Right lobe of liver (tissue), 6 donors: ENCODE measurements around the gene HEMK1. TPM values are rescaled to one million over a fixed set of nuclear protein-coding genes. Genes with fewer than 3 reads are reported as not detected.

Experiments used
- ATAC-seq, 4 donors: fragments of 200-7000 bp; cut with Tn5 transposase; one replicate each; pipeline ENCODE4 v1.9.1; 2020; ENCODE audit warnings: mild to moderate bottlenecking in 4 of 4, moderate library complexity in 4 of 4
- DNase-seq, 3 donors: peaks; one replicate each; pipeline ENCODE4 v3.0.0-alpha.2; 2020
- H3K27ac ChIP-seq, 3 donors: fragments of 200-600 bp; one replicate each; pipeline ENCODE4 v1.8.0; 2022
- H3K27me3 ChIP-seq, 2 donors: fragments of 200-600 bp; one replicate each; pipeline ENCODE4 v1.8.0; 2022
- H3K36me3 ChIP-seq, 4 donors: fragments of 200-600 bp; sonication (generic) in 1 of 4; one replicate each; pipeline versions ENCODE4 v1.5.1 to v1.8.0; 2017 to 2022; ENCODE audit warnings: control low read depth in 1 of 4
- H3K4me1 ChIP-seq, 4 donors: fragments of 200-600 bp; sonication (generic) in 1 of 4; one replicate each; pipeline versions ENCODE4 v1.5.1 to v1.8.0; 2017 to 2022; ENCODE audit warnings: control low read depth in 1 of 4
- H3K4me3 ChIP-seq, 3 donors: fragments of 200-600 bp; one replicate each; pipeline ENCODE4 v1.8.0; 2022
- H3K9me3 ChIP-seq, 4 donors: fragments of 200-600 bp; sonication (generic) in 1 of 4; one replicate each; pipeline versions ENCODE4 v1.5.1 to v1.8.0; 2017 to 2022; ENCODE audit warnings: control low read depth in 1 of 4
- CTCF ChIP-seq, 4 donors: fragments of 200-600 bp in 3 of 4; fragments of 450-650 bp in 1 of 4; IDR thresholded peaks; one replicate each; pipeline versions ENCODE4 v1.5.1 to v1.8.0; 2016 to 2022; ENCODE audit warnings: antibody characterized with exemption in 4 of 4, mild to moderate bottlenecking in 2 of 4
- POLR2A ChIP-seq: fragments of 450-650 bp; IDR thresholded peaks from one replicate; pipeline ENCODE4 v1.6.1; 2017; ENCODE audit warnings: antibody characterized with exemption, mild to moderate bottlenecking
- WGBS: methylation state at CpG from one replicate; pipeline ENCODE4 v1.1.6; 2018; ENCODE audit warnings: low coverage, low lambda C conversion rate; ENCODE audit not compliant: insufficient coverage; ENCODE audit errors: missing lambda C conversion rate; 5-methylcytosine and 5-hydroxymethylcytosine counted together
- intact Hi-C, 2 donors: fragments of 100-400 bp; cut with DNase I; formaldehyde crosslinking; loops; one replicate each; pipeline versions ENCODE4 v1.11.2 to v1.14.1; 2022
- total RNA-seq, 6 experiments: library from RNA; depleted of rRNA in 2 of 6; stranded (reverse); fragments of >200 nt in 2 of 6; fragmentation: NEBNext Ultra II Directional in 3 of 6; extraction: Animal tissue kit (Norgen Biotek cat#: 25700) in 3 of 6; gene quantifications; one replicate each; pipeline versions ENCODE4 v1.1.0 to v1.2.4, GENCODE V29; 2016 to 2023
- donor health status: DM: no; HTN: yes; CAD: no.
- donor health status: DM: no; HTN: no; CAD: no.
- donor health status: DM: no; HTN: no; CAD: no.
- donor health status: DM: no; HTN: yes; CAD: no.
- donor health status: DM: no; HTN: yes; CAD: no.

HEMK1 gene
- total RNA-seq, 6 experiments from 2014 or later = 10.5 to 19.4 (median 14.0) TPM

DNA sequence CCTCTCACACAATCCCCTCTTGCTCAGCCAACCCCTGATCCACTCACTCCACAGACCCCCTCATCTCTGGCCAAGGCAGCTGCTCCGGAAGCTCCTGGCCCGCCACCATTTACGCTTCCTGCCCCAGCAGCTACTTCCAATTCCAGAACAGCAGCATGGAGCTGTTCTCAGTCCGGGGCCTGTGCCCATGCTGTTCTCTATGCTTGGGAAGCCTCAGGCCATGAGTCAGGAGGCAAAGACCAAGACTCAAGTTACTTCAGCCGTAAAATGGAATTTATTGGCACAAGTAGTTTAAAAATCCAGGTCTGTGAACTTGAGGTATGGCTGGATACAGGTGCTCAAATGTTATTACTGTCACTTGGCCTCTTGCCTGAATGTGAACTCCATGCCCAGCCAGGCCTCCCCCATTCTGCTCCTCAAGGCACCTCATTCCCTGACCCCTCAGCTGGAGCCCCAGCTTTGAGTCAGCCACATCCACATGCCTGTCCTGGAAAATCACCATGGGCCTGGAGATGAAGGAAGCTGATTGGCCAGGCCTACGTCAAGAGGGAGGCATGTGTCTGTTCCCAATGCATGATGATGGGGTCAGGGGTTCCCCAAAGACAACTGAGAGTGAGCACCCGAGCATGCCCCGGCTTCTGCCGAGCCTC, 34.5 kb upstream of the HEMK1 start:
- TF ChIP-seq POLR2A = no peak
- TF ChIP-seq CTCF (IDR thresholded peaks at IDR 0.05) = no peak
- H3K36me3 ChIP-seq = no peaks in the 10 kb centered on the region
- H3K4me3 ChIP-seq = no peak overlapping the region
- H3K9me3 ChIP-seq = no peaks in the 10 kb centered on the region
- H3K27me3 ChIP-seq = no peaks in the 10 kb centered on the region
- no peaks in the 10 kb centered on the region for H3K4me1 ChIP-seq
- 66% methylated on average over 4 of the region's 9 CpGs for WGBS
- intact Hi-C loops = loop anchor here in 1 of 2 donors (10.0 kb wide), 1 partner anchor 160 kb away; no protein-coding TSS in a partner anchor
- no peak for ATAC-seq
- H3K27ac ChIP-seq = no peak overlapping the region
- DNase-seq = no peak

- H3K36me3 ChIP-seq = no peaks in the 10 kb centered on the region
- H3K27me3 ChIP-seq = no peaks in the 10 kb centered on the region
- no peaks in the 10 kb centered on the region for H3K4me1 ChIP-seq
- H3K4me3 ChIP-seq = no peak overlapping the region
- H3K9me3 ChIP-seq = no peaks in the 10 kb centered on the region
- H3K27ac ChIP-seq = no peak overlapping the region
- intact Hi-C loops = loop anchor here in 1 of 2 donors (10.0 kb wide), 1 partner anchor 162 kb away; no protein-coding TSS in a partner anchor
- no peak for DNase-seq
- WGBS = 56% methylated on average over 2 of the region's 5 CpGs
- TF ChIP-seq POLR2A = no peak
- no peak for TF ChIP-seq CTCF (IDR thresholded peaks at IDR 0.05)
- no peak for ATAC-seq
These were observed 32.7 kb upstream of the HEMK1 start for GRCh38 chr3:50536471-50537180.

- ATAC-seq = no peak
- no peak for DNase-seq
- H3K4me3 ChIP-seq = no peak overlapping the region
- TF ChIP-seq POLR2A (no peak), CTCF (IDR thresholded peaks at IDR 0.05) (no peak)
- intact Hi-C loops = loop anchor here in 1 of 2 donors (10.0 kb wide), 1 partner anchor 163 kb away; no protein-coding TSS in a partner anchor
- H3K36me3 ChIP-seq = no peaks in the 10 kb centered on the region
- 21% methylated on average over 2 of the region's 4 CpGs for WGBS
- no peaks in the 10 kb centered on the region for H3K4me1 ChIP-seq
- H3K9me3 ChIP-seq = no peaks in the 10 kb centered on the region
- H3K27ac ChIP-seq = no peak overlapping the region
- H3K27me3 ChIP-seq = no peaks in the 10 kb centered on the region
These were observed 31.7 kb upstream of the HEMK1 start for GRCh38 chr3:50537421-50538129.

- H3K4me1 ChIP-seq = no peaks in the 10 kb centered on the region
- TF ChIP-seq POLR2A (no peak), CTCF (IDR thresholded peaks at IDR 0.05) (no peak)
- no peaks in the 10 kb centered on the region for H3K27me3 ChIP-seq
- WGBS = 54% methylated on average over 6 of the region's 18 CpGs
- no peak overlapping the region for H3K27ac ChIP-seq
- H3K4me3 ChIP-seq = no peak overlapping the region
- H3K36me3 ChIP-seq = no peaks in the 10 kb centered on the region
- DNase-seq = no peak
- no peaks in the 10 kb centered on the region for H3K9me3 ChIP-seq
- intact Hi-C loops = loop anchor here (2.0 to 10.0 kb wide), 3 partner anchors 105 to 195 kb away; partner anchors contain the start of genes RASSF1 (in 1 of the 2) and ZMYND10 (in 1 of the 2)
- ATAC-seq = no peak
These were observed 29.7 kb upstream of the HEMK1 start for GRCh38 chr3:50539356-50540286.
